22Rv1 (cell line): ENCODE data around the gene DSEL.

Source experiments
- CTCF ChIP-seq: fragments of 450-650 bp; IDR thresholded peaks from 2 replicates; pipeline ENCODE4 v1.5.1; 2017; ENCODE audit warnings: mild to moderate bottlenecking
- ZFX ChIP-seq: fragments of 450-650 bp; IDR thresholded peaks from 2 replicates; pipeline ENCODE4 v1.6.1; 2017; ENCODE audit warnings: antibody characterized with exemption, borderline replicate concordance

- TF ChIP-seq CTCF, result no peak
- TF ChIP-seq ZFX, result no peak
These were observed 39.9 kb downstream of the DSEL start for GRCh38 chr18:67476585-67476984.
